Measurements from ENCODE around the gene RHCG.

RHCG gene

DNA sequence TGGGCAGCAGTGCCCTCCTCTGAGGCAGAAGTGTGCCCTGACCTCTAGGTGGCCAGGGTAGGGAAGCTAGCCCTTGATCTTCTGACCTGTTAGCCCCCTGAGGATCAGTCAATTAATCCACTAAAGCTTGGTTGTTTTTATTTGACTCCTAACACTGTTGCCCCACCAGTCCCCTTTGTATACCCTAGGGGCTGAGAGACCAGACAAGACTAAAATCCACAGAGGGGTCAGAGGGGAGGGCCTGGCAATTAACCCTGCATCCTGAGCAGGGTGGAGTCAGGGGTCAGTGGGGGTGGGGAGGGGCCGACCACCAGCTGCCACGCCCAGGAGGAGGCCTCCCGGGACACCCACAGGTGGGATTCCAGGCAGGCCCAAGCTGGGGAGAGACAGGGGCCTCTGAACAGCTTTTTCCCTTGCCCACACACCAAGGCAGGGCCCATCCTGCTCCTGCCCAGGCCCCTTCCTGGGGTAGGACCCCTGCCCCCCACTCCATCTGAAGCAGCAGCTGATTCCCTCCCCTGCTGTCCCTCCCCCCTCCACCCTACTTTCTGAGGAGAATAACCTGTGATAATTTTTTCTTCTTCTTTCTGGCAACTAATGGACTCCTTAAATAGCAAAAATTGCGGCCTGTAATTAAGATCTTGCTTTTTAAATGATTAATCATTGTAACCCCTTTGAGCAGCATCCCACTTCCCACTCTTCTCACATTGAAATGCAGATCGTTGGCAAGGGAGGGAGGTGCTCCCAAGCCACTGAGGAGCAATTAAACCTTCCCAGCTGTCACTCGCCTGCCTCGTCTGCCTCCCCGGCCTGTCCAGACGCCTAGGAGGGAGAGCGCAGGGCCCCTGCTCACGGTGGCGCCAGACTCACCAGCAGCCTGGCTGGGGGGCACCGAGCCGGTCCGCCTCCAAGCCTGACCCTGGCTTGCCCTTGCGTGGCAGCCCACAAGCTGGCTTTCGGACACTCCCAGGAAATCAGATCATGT is 51.9 kb downstream of the RHCG start:
- no peak for DNase-seq (ENCODE audit: low read depth in 1 of 2, low spot score in 1 of 2)
- TF ChIP-seq JUND (IDR thresholded peaks at IDR 0.05; ENCODE audit: low read depth), result no peak
- in situ Hi-C loops (cut with HindIII; ENCODE audit: low pct_unique_long_range_greater_than_20kb, low sequenced_read_pairs), result no loop called here

DNA sequence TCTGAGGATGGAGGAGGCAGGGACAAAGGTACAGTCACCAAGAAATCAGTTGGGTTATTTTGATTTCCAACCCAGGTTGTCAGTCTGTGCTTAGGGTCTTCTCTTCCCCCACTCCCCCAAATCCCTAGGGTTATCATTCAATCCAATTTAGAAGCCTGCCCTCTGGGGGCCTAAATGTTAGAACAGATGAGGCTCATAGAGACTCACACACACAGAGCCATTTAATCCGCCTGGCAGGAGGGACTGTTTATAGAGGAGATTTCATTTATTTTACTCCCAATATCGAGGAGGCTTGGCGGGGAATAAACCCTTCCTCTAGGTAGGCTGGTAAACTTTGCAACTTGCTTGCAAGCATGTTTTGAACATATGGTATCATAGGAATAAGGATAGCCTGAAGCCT is 52.8 kb downstream of the RHCG start:
- no peak for TF ChIP-seq JUND (IDR thresholded peaks at IDR 0.05; ENCODE audit: low read depth)
- in situ Hi-C loops (cut with HindIII; ENCODE audit: low pct_unique_long_range_greater_than_20kb, low sequenced_read_pairs), result no loop called here
- DNase-seq (ENCODE audit: low read depth in 1 of 2, low spot score in 1 of 2), result no peak

DNA sequence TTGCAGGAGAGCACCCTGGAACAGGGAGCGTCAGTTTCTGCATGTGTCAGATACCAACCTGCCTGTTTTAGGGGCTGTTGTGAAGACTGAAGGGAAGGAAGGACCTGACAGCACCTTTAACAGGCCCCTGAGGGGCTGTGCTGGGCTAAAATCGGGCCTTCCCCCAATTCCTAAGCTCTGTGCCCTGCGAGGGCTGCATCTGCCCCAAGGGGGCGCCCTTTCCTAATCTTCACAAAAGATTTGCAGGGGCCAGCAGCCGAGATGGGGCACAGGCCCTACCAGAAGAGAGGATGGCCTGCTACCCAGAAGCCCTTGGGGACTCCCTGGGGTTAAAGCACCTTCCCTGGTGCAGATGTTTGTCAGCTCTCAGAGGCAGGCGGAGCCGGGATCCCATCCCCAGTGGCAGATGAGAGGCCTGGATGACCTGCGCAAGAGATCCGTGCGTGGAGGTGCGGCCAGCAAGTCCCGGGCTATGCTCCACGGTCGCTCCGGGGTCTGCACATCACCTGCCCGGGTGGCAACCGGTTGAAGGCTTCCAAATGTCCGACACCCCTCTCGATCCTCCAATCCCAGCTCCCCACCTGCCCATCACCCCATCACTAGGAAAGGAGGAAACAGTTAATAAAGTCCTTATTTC is 53.6 kb downstream of the RHCG start:
- in situ Hi-C loops (cut with HindIII; ENCODE audit: low pct_unique_long_range_greater_than_20kb, low sequenced_read_pairs), result no loop called here
- peak; percentile 62 to 68 for DNase-seq (ENCODE audit: low read depth in 1 of 2, low spot score in 1 of 2)
- TF ChIP-seq JUND (IDR thresholded peaks at IDR 0.05; ENCODE audit: low read depth), result no peak

DNA sequence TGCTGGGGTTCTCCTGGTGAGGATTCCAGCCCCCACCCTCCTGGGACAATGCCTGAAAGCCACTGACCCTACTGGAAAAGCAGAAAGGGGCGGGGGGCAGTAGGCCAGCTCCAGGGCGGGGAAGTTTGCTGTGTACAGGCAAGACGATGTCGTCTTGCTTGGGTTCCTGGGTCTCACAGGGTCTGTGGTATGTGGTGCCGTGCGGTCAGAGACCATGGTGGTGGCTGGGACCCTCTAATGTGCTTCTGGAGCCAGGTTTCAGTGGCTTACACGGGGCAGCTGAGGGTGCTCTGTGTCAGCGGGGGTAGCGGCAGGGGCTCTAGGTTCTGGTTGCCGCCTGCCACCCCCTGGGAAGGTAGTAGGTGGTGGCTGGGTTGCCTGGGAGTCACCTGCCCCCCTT is 54.2 kb downstream of the RHCG start:
- no peak for TF ChIP-seq JUND (IDR thresholded peaks at IDR 0.05; ENCODE audit: low read depth)
- DNase-seq (ENCODE audit: low read depth in 1 of 2, low spot score in 1 of 2), result no peak
- in situ Hi-C loops (cut with HindIII; ENCODE audit: low pct_unique_long_range_greater_than_20kb, low sequenced_read_pairs), result no loop called here

DNA sequence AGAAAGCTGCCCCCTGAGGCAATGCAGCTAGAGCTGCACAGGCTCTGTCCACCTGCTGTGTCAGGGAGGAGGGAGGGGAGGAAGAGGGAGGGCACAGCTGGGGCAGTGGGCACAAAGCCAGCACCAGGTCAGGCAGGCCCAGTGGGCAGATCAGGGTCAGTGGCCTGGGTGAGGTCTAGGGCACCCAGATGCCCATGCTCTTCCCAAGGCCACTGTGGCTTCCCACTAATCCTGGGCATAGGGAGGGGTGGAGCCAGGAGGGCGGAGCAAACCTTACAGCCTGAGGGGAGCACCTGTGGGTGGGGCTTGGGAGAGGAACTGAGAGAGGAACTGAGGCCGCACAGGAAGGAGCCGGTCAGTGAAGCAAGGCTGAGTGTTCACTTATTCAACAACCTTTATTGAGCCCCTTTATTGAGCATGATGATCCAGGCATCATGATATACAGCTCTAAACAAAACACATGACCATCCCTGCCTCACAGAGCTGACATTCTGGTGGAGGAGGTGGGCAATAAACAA is 55.0 kb downstream of the RHCG start:
- in situ Hi-C loops (cut with HindIII; ENCODE audit: low pct_unique_long_range_greater_than_20kb, low sequenced_read_pairs), result no loop called here
- peak in 1 of 2 experiments; percentile 60 for DNase-seq (ENCODE audit: low read depth in 1 of 2, low spot score in 1 of 2)
- no peak for TF ChIP-seq JUND (IDR thresholded peaks at IDR 0.05; ENCODE audit: low read depth)

DNA sequence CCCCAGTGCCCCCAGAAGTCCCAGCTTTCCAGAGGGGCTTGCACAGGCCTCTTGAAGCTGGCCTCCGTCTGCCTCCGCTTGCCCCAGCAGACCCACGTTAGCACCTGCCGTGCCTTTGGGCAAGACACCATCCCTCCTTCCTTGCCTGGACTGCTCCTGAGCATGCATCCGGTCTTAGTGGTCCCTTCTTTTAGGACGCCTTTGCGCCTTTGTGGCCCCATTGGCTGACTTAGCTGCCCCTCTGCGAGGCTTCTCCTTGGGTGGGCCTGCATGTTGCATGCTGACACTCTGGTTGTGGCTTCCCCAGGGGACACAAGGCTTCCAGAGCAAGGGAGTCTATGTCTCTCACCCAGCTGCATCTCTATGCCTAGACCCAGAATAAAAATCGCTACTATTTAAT is 56.6 kb downstream of the RHCG start:
- no peak for DNase-seq (ENCODE audit: low read depth in 1 of 2, low spot score in 1 of 2)
- no peak for TF ChIP-seq JUND (IDR thresholded peaks at IDR 0.05; ENCODE audit: low read depth)
- in situ Hi-C loops (cut with HindIII; ENCODE audit: low pct_unique_long_range_greater_than_20kb, low sequenced_read_pairs), result no loop called here

DNA sequence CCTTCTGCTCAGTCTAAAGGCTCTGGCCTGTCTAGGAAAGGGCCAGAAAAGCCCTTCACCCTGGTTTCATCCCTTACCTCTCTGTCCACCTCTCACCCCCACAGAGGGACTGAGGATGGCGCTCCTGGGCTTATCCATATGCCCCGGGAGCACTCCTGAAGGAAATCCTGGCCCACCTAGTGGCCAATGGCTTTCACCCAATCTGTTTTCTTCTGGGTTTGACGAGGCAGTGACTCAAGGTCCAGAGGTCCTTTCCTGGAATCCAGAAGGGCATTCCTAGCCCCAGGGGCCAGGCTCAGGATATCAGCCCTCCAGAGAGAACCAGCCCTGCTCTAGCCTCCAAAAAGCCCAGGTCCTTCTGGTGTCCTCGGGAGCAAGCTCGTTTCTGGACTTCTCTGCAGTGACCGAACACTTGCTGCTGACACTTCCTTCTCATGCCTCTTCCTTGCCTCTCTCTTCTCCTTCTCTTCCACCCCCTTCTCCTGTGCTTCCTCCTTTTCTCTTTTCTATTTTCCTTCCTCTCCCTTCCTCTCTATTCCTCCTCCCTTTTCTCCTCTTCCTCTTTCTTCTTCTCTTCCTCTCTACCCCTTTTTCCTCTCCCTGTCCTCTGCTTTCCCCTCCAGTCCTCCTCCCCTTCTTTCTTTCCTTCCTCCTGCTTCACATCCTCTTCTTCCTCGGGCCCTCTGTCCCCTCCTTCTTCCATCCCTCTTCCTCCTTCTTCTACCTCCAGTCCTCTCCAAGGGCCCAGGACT is 59.6 kb downstream of the RHCG start:
- TF ChIP-seq JUND (IDR thresholded peaks at IDR 0.05; ENCODE audit: low read depth), result no peak
- in situ Hi-C loops (cut with HindIII; ENCODE audit: low pct_unique_long_range_greater_than_20kb, low sequenced_read_pairs), result no loop called here

DNA sequence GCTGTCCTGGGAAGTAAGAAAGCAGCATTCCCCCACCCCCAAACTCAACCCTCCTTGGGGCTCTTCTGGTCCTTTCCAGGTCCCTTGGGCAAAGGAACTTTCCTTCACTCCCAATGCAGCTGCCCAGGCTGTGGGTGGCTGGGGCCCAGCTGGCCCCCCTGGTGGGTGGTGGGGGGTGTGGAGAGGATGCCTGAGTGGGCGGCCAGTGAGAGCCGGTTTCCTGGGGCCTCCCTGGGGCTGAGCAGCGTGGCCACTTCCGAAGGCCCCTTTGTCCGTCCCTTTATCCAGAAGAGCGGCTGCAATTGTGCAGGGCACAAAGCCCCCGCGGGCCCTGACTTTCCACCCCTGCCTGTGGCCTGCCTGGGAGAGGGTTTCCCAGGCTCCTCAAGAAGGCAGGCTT is 61.0 kb downstream of the RHCG start:
- DNase-seq (ENCODE audit: low read depth in 1 of 2, low spot score in 1 of 2), result no peak
- no peak for TF ChIP-seq JUND (IDR thresholded peaks at IDR 0.05; ENCODE audit: low read depth)
- in situ Hi-C loops (cut with HindIII; ENCODE audit: low pct_unique_long_range_greater_than_20kb, low sequenced_read_pairs), result no loop called here

More for the DNA sequence above, 59.6 kb downstream of the RHCG start:
- no peak for DNase-seq (ENCODE audit: low read depth in 1 of 2, low spot score in 1 of 2)

DNA sequence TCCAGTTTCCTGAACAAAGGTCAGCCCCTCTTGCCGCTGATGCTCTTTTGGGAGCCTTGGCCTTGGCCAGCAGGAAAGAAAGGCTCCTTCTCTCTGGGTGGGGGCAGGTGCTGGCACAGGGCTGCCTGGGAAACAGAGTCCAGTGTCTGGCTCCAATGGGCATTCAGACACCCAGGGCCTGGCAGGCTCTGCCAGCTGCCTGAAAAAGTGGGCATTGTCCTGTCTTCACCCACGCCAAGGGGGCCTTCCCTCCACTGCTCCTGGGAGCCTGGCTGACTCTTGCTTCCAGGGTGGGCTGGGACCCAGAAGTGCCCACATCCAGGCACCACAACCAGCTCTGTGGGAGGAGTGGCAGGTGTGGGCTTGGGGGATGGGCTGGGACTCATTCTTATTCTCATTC is 62.7 kb downstream of the RHCG start:
- TF ChIP-seq JUND (IDR thresholded peaks at IDR 0.05; ENCODE audit: low read depth), result no peak
- in situ Hi-C loops (cut with HindIII; ENCODE audit: low pct_unique_long_range_greater_than_20kb, low sequenced_read_pairs), result no loop called here
- DNase-seq (ENCODE audit: low read depth in 1 of 2, low spot score in 1 of 2), result no peak

DNA sequence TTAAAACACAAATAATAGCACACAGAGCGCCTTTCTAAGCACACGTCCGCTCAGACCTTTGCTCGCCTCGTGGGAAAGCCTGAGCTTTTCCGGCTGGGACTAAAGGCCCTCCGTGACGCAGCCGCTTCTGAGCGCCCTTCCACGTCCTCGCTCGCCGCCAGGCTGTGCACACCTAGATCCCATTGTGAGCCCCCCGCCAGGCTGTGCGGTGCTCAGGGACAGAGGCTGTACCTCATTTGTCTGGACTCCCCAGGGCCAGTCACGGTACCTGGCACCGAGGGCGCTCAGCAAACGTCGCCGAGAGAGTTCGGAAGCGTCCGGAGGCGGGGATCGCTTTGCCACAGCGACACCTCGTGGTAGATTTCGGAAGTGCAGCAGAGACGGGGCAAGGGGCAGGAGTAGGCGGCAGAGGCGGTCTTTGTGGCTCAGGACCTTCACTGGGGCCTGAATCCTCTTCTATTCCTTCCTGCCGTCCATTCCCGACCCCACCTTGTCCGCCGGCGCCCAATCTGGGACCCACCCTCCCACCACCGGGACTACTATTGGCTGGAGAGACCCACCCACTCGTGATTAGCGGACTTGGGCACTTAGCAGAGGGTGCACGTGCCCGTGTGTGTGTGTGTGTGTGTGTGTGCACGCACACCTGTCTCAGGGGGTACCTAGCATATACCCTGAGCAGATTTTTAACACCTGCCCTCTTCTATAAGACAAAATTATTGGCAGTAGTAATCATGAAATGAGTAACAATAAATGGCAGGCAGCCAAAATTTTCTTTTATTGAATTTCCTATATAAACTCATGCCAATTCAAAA is 65.6 kb downstream of the RHCG start:
- TF ChIP-seq JUND (IDR thresholded peaks at IDR 0.05; ENCODE audit: low read depth), result no peak
- in situ Hi-C loops (cut with HindIII; ENCODE audit: low pct_unique_long_range_greater_than_20kb, low sequenced_read_pairs), result no loop called here
- DNase-seq (ENCODE audit: low read depth in 1 of 2, low spot score in 1 of 2), result peak; percentile 76 to 82

DNA sequence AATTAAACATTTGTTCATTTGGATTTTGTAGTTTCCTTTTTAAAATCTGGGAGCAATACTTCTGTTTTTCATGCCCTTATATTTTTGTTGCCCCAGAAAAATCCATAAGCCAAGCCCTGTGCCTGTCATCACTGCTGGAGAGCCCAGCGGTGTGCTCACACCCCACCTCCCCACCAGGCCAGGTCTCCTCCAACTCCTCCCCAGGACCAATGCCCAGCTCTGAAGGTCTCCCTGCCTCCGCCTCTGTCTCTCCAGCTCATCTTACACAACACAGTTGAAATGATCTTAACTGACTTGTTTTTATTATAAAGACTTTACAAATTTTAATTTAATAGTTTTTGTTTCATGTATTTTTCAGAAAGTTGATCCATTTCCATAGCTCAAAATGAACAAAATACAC is 66.4 kb downstream of the RHCG start:
- no peak for DNase-seq (ENCODE audit: low read depth in 1 of 2, low spot score in 1 of 2)
- in situ Hi-C loops (cut with HindIII; ENCODE audit: low pct_unique_long_range_greater_than_20kb, low sequenced_read_pairs), result no loop called here

DNA sequence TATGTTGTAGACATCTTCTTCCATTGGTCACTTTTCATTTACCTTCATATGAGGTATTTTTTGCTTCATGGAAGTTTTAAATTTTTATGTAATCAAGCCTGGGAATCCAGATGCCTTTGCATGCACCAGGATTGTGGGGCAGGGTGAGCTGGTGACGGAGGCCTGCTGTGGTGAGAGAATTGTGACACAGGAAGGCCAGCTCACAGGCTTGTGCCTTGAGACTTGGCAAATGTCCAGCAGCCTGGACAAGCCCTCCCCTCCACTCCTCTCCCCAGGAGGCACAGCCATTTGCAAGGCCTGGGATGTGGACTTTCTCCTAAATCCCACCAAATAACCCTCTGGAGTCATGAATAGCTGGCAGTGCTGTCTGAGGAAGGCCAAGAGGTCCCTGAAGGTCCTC is 67.4 kb downstream of the RHCG start:
- no peak for TF ChIP-seq JUND (IDR thresholded peaks at IDR 0.05; ENCODE audit: low read depth)
- no peak for DNase-seq (ENCODE audit: low read depth in 1 of 2, low spot score in 1 of 2)
- in situ Hi-C loops (cut with HindIII; ENCODE audit: low pct_unique_long_range_greater_than_20kb, low sequenced_read_pairs), result no loop called here

More for the DNA sequence above, 66.4 kb downstream of the RHCG start:
- no peak for TF ChIP-seq JUND (IDR thresholded peaks at IDR 0.05; ENCODE audit: low read depth)

Data from T47D (cell line).